Hepatocyte (in vitro differentiated cells): ENCODE results near the gene UQCRQ.

Source experiments
- EZH2 ChIP-seq: fragments of 200-600 bp; sonication (generic); IDR thresholded peaks from 2 replicates; pipeline ENCODE4 v1.6.1; 2016; ENCODE audit warnings: antibody characterized with exemption, mild to moderate bottlenecking, borderline replicate concordance
- TF ChIP-seq, protein P1 (sequence below): fragments of 200-600 bp; sonication (generic); IDR thresholded peaks from 2 replicates; pipeline ENCODE4 v1.5.1; 2016; ENCODE audit warnings: antibody characterized with exemption, mild to moderate bottlenecking; ENCODE audit not compliant: poor library complexity

DNA sequence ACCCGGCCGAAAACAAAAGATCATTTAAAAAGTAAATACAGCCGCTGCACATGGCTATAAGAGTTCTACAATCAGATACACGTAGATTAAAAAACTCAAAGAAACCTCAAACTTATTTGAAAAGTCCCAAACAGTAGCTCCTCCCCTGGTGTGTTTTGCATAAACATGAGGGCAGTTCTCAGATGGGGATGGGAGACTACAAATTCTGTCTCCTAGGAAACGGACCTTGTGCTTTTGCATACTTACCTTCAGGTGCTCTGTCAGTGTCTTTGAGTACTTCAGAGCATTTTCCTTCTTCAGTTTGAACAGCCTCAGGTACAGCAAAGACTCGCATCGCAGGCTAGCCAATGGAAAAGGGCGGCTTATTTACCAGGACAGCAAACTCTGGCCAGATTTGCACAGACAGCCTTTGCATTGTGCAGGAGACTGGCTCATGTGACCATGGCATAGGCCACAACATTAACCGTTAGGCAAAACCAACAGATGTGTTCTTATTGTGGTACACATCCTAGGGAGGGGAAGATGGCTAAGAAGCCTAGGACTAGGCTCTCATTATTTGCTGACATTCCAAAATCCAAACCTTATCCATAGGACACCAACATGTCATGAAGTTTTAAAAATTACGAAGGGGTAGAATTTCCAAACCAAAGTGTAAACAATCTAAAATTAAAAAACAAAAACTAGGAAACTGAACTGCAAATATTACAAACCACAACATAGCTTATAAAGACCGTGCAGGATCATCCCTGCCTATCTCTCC is 19.8 kb downstream of the UQCRQ start:
- TF ChIP-seq, protein P1, sequence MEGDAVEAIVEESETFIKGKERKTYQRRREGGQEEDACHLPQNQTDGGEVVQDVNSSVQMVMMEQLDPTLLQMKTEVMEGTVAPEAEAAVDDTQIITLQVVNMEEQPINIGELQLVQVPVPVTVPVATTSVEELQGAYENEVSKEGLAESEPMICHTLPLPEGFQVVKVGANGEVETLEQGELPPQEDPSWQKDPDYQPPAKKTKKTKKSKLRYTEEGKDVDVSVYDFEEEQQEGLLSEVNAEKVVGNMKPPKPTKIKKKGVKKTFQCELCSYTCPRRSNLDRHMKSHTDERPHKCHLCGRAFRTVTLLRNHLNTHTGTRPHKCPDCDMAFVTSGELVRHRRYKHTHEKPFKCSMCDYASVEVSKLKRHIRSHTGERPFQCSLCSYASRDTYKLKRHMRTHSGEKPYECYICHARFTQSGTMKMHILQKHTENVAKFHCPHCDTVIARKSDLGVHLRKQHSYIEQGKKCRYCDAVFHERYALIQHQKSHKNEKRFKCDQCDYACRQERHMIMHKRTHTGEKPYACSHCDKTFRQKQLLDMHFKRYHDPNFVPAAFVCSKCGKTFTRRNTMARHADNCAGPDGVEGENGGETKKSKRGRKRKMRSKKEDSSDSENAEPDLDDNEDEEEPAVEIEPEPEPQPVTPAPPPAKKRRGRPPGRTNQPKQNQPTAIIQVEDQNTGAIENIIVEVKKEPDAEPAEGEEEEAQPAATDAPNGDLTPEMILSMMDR = no peak
- TF ChIP-seq EZH2 = no peak
